SK-N-SH (cell line): ENCODE measurements around the gene LILRB4. TPM values are rescaled to one million over a fixed set of nuclear protein-coding genes. Genes with fewer than 3 reads are reported as not detected.

Experiments used
- CTCF ChIA-PET: fragments of 300-600, 350-600 bp; formaldehyde crosslinking; extraction: SDS; loops from one replicate; lab custom pipeline; 2021; lab: Yijun Ruan, JAX
- POLR2A ChIA-PET: fragments of 350-600 bp; sonication (Branson Sonifier 250); formaldehyde crosslinking; extraction: SDS; loops from one replicate; lab custom pipeline; 2020; ENCODE audit warnings: antibody characterized with exemption, inconsistent platforms; lab: Yijun Ruan, JAX
- DNase-seq: peaks from one replicate; pipeline ENCODE4 v3.0.0; 2012
- H2AFZ ChIP-seq: fragments of 200-600 bp; sonication (generic); 2 replicates; pipeline ENCODE4 v1.8.1; 2016; ENCODE audit warnings: antibody characterized with exemption, mild to moderate bottlenecking, low read depth
- H3F3A ChIP-seq: fragments of 200-600 bp; sonication (generic); replicated peaks from 2 replicates; pipeline ENCODE3; 2016; ENCODE audit warnings: antibody characterized with exemption, mild to moderate bottlenecking; ENCODE audit not compliant: insufficient read depth
- H3K27ac ChIP-seq, 2 experiments: fragments of 200-500 bp in 1 of 2; fragments of 200-600 bp in 1 of 2; sonication (Bioruptor generic) in 1 of 2; sonication (generic), shearing (Covaris generic) in 1 of 2; 2 replicates each; pipeline versions ENCODE4 v1.5.1 to v1.6.1; 2014 to 2016; ENCODE audit warnings: low read depth in 2 of 2, inconsistent platforms in 1 of 2, low read length in 1 of 2, mild to moderate bottlenecking in 1 of 2, mixed read lengths in 1 of 2
- H3K27me3 ChIP-seq: fragments of 200-600 bp; sonication (generic), shearing (Covaris generic); 2 replicates; pipeline ENCODE4 v1.6.1; 2016; ENCODE audit warnings: mixed run types; ENCODE audit not compliant: insufficient read depth
- H3K36me3 ChIP-seq, 2 experiments: fragments of 200-500 bp in 1 of 2; fragments of 200-600 bp in 1 of 2; sonication (Bioruptor generic) in 1 of 2; sonication (generic) in 1 of 2; replicated peaks in 1 of 2; 2 replicates each; pipeline versions ENCODE3 to v1.5.1; 2014 to 2016; ENCODE audit warnings: low read length in 1 of 2, mild to moderate bottlenecking in 1 of 2; ENCODE audit not compliant: insufficient read depth in 2 of 2, control insufficient read depth in 1 of 2
- H3K4me1 ChIP-seq, 2 experiments: fragments of 200-500 bp in 1 of 2; fragments of 200-600 bp in 1 of 2; sonication (Bioruptor generic) in 1 of 2; sonication (generic), shearing (Covaris generic) in 1 of 2; 2 replicates each; pipeline versions ENCODE4 v1.5.1 to v1.6.1; 2014 to 2016; ENCODE audit warnings: low read depth in 1 of 2, low read length in 1 of 2, mixed run types in 1 of 2; ENCODE audit not compliant: insufficient read depth in 2 of 2, control insufficient read depth in 1 of 2
- H3K4me2 ChIP-seq: fragments of 200-600 bp; sonication (generic), shearing (Covaris generic); 2 replicates; pipeline ENCODE4 v1.6.1; 2017; ENCODE audit warnings: mixed run types
- H3K4me3 ChIP-seq, 2 experiments: fragments of 200-500 bp in 1 of 2; fragments of 200-600 bp in 1 of 2; sonication (Bioruptor generic) in 1 of 2; sonication (generic), shearing (Covaris generic) in 1 of 2; 2 replicates each; pipeline versions ENCODE4 v1.5.1 to v1.8.1; 2014 to 2016; ENCODE audit warnings: low read depth in 2 of 2, inconsistent platforms in 1 of 2, low read length in 1 of 2, mild to moderate bottlenecking in 1 of 2, mixed read lengths in 1 of 2, moderate library complexity in 1 of 2
- H3K79me2 ChIP-seq: fragments of 200-600 bp; sonication (generic); 2 replicates; pipeline ENCODE4 v1.8.1; 2017; ENCODE audit warnings: mild to moderate bottlenecking; ENCODE audit not compliant: insufficient read depth
- H3K9ac ChIP-seq: fragments of 200-600 bp; sonication (generic); 2 replicates; pipeline ENCODE4 v1.6.1; 2017; ENCODE audit warnings: mixed run types
- H3K9me2 ChIP-seq: fragments of 200-600 bp; sonication (generic); 2 replicates; pipeline ENCODE4 v1.6.1; 2017; ENCODE audit warnings: mixed run types
- H3K9me3 ChIP-seq: fragments of 200-600 bp; sonication (generic); 2 replicates; pipeline ENCODE4 v1.6.1; 2017; ENCODE audit warnings: mixed run types, mild to moderate bottlenecking, moderate library complexity
- H4K20me1 ChIP-seq: fragments of 200-600 bp; sonication (generic); 2 replicates; pipeline ENCODE4 v1.6.1; 2017; ENCODE audit warnings: mild to moderate bottlenecking, mixed run types; ENCODE audit not compliant: insufficient read depth
- EZH2phosphoT487 ChIP-seq: fragments of 200-600 bp; sonication (generic); IDR thresholded peaks from 2 replicates; pipeline ENCODE4 v1.6.1; 2017; ENCODE audit warnings: low read depth, mixed run types, mild to moderate bottlenecking, antibody characterized with exemption, moderate library complexity, borderline replicate concordance
- FOSL2 ChIP-seq: IDR thresholded peaks from 2 replicates; pipeline ENCODE4 v1.4.0; 2012; ENCODE audit warnings: low read depth, mild to moderate bottlenecking, moderate library complexity, borderline replicate concordance
- FOXJ3 ChIP-seq: sonication (generic); formaldehyde crosslinking; IDR thresholded peaks from 2 replicates; pipeline ENCODE4 v1.5.1; 2020; ENCODE audit warnings: mild to moderate bottlenecking, missing genetic modification reagents
- GABPA ChIP-seq: IDR thresholded peaks from 2 replicates; pipeline ENCODE4 v1.4.0; 2012; ENCODE audit warnings: low read depth, mild to moderate bottlenecking
- IRF3 ChIP-seq: fragments of 150-350 bp; IDR thresholded peaks from 2 replicates; pipeline ENCODE4 v1.6.1; 2016; ENCODE audit warnings: mild to moderate bottlenecking, low read depth, low read length
- MEF2A ChIP-seq: IDR thresholded peaks from 2 replicates; pipeline ENCODE4 v1.4.0; 2012; ENCODE audit warnings: low read depth, borderline replicate concordance
- MXI1 ChIP-seq: IDR thresholded peaks from 2 replicates; pipeline ENCODE4 v1.6.1; 2012; ENCODE audit warnings: mild to moderate bottlenecking, low read depth, low read length, improper control_type of control experiment
- NFIC ChIP-seq: IDR thresholded peaks from 2 replicates; pipeline ENCODE4 v1.4.0; 2012; ENCODE audit warnings: borderline replicate concordance
- NRF1 ChIP-seq: IDR thresholded peaks from 2 replicates; pipeline ENCODE4 v1.6.1; 2012; ENCODE audit warnings: low read depth, mild to moderate bottlenecking, low read length
- PBX3 ChIP-seq: IDR thresholded peaks from 2 replicates; pipeline ENCODE4; 2012
- RAD21 ChIP-seq: IDR thresholded peaks from 2 replicates; pipeline ENCODE4 v1.6.1; 2012; ENCODE audit warnings: mild to moderate bottlenecking, low read length
- REST ChIP-seq: IDR thresholded peaks from 2 replicates; pipeline ENCODE4 v1.6.1; 2012; ENCODE audit warnings: mild to moderate bottlenecking, low read depth, low read length, moderate library complexity
- RFX5 ChIP-seq: IDR thresholded peaks from 2 replicates; pipeline ENCODE4 v1.6.1; 2012; ENCODE audit warnings: mild to moderate bottlenecking, improper control_type of control experiment, low read length
- RXRA ChIP-seq: IDR thresholded peaks from 2 replicates; pipeline ENCODE4 v1.4.0; 2012; ENCODE audit warnings: low read depth, mild to moderate bottlenecking, borderline replicate concordance
- SMC3 ChIP-seq: IDR thresholded peaks from 2 replicates; pipeline ENCODE4 v1.6.1; 2012; ENCODE audit warnings: low read depth, low read length, improper control_type of control experiment
- TAF1 ChIP-seq: IDR thresholded peaks from 2 replicates; pipeline ENCODE4 v1.6.1; 2012; ENCODE audit warnings: low read depth, mild to moderate bottlenecking, low read length, moderate library complexity, borderline replicate concordance
- TCF12 ChIP-seq: IDR thresholded peaks from 2 replicates; pipeline ENCODE4 v1.4.0; 2012
- TEAD4 ChIP-seq: IDR thresholded peaks from 2 replicates; pipeline ENCODE4 v1.4.0; 2012; ENCODE audit warnings: mild to moderate bottlenecking, borderline replicate concordance; ENCODE audit not compliant: insufficient read depth
- USF1 ChIP-seq: IDR thresholded peaks from 2 replicates; pipeline ENCODE4 v1.4.0; 2012; ENCODE audit warnings: low read depth, borderline replicate concordance
- YY1 ChIP-seq: IDR thresholded peaks from 2 replicates; pipeline ENCODE4 v1.4.0; 2012; ENCODE audit warnings: low read depth, mild to moderate bottlenecking
- WGBS: methylation state at CpG from one replicate; pipeline ENCODE4 v1.1.6; 2017; ENCODE audit warnings: low lambda C conversion rate; 5-methylcytosine and 5-hydroxymethylcytosine counted together
- polyA plus RNA-seq, 3 experiments: library from polyadenylated mRNA; depleted of rRNA; stranded (reverse); fragments of >200 nt; gene quantifications; 2 replicates each; pipeline ENCODE4 v1.2.3, GENCODE V29; 2012

LILRB4 gene
- polyA plus RNA-seq, 1 of the 3 experiments (the other 2 are of a cell fraction): not detected

- Histone ChIP-seq H3K4me2 (no peak overlapping the region), H3K27ac (no peak overlapping the region), H3K9ac (no peak overlapping the region), H3K9me2 (no peaks in the 10 kb centered on the region), H3K79me2 (no peaks in the 10 kb centered on the region), H3K4me1 (no peaks in the 10 kb centered on the region), H4K20me1 (no peaks in the 10 kb centered on the region), H3F3A (no peaks in the 10 kb centered on the region), H3K4me3 (no peak overlapping the region), H3K36me3 (no peaks in the 10 kb centered on the region), H3K9me3 (no peaks in the 10 kb centered on the region), H2AFZ (no peak overlapping the region), H3K27me3 (peaks cover 15% of the 10 kb centered on the region; the same call in 1 of the 2 replicates)
- WGBS: 6% methylated on average over 4 of the region's 4 CpGs
- POLR2A ChIA-PET: no interaction called here
- CTCF ChIA-PET: no interaction called here
- TF ChIP-seq GABPA (no peak), RXRA (no peak), FOXJ3 (CRISPR knock-in tag) (no peak), TCF12 (no peak), RAD21 (no peak), FOSL2 (no peak), EZH2phosphoT487 (no peak), MEF2A (no peak), SMC3 (no peak)
- no peak for DNase-seq
These were observed 14.7 kb upstream of the LILRB4 start for GRCh38 chr19:54648129-54648528.

- H3K4me2 ChIP-seq: no peak overlapping the region
- no peaks in the 10 kb centered on the region for H3K79me2 ChIP-seq
- TF ChIP-seq RAD21 (no peak), IRF3 (no peak), MXI1 (no peak), RFX5 (no peak), PBX3 (no peak), TCF12 (no peak), NFIC (no peak), TAF1 (no peak), FOSL2 (no peak), REST (no peak), USF1 (no peak), NRF1 (no peak), TEAD4 (no peak), YY1 (no peak)
- no peaks in the 10 kb centered on the region for H3K4me1 ChIP-seq
- ChIA-PET CTCF (interaction anchor here (6.2 kb wide), 1 partner anchor 23 kb away, joined by 48 read pairs; no protein-coding TSS in a partner anchor), POLR2A (no interaction called here)
- no peak for DNase-seq
- H3K9me3 ChIP-seq: no peaks in the 10 kb centered on the region
- H3K9me2 ChIP-seq: no peaks in the 10 kb centered on the region
- no peaks in the 10 kb centered on the region for H3F3A ChIP-seq
- no peak overlapping the region for H2AFZ ChIP-seq
- H3K27ac ChIP-seq: no peak overlapping the region
- peaks cover 19% of the 10 kb centered on the region; the same call in 1 of the 2 replicates for H3K27me3 ChIP-seq
- H3K4me3 ChIP-seq: no peak overlapping the region
- no peaks in the 10 kb centered on the region for H3K36me3 ChIP-seq
- H4K20me1 ChIP-seq: no peaks in the 10 kb centered on the region
- H3K9ac ChIP-seq: no peak overlapping the region
- WGBS: 4% methylated on average over 6 of the region's 6 CpGs
These were observed 12.6 kb upstream of the LILRB4 start for GRCh38 chr19:54650108-54650655.
